ENCODE data around the gene PGAM1.

GRCh38 chr10:97388152-97388551 is 37.8 kb upstream of the PGAM1 start:
- TF ChIP-seq POLR2A (IDR thresholded peaks at IDR 0.05): no peak
- no peak for TF ChIP-seq CTCF (IDR thresholded peaks at IDR 0.05)
- TF ChIP-seq EP300 (IDR thresholded peaks at IDR 0.05): no peak
